Tibial nerve (tissue), 3 donors: ENCODE results near the gene COA8.

Source experiments
- CTCF ChIP-seq, 5 experiments: fragments of 200-600 bp in 3 of 5; fragments of 450-650 bp in 2 of 5; sonication (generic) in 3 of 5; IDR thresholded peaks; one replicate each; pipeline ENCODE4 v1.5.1; 2016 to 2019; ENCODE audit warnings: antibody characterized with exemption in 5 of 5, mild to moderate bottlenecking in 3 of 5, moderate library complexity in 2 of 5
- POLR2A ChIP-seq, 2 donors: fragments of 450-650 bp; IDR thresholded peaks; one replicate each; pipeline ENCODE4 v1.6.1; 2017; ENCODE audit warnings: antibody characterized with exemption in 2 of 2, mild to moderate bottlenecking in 2 of 2, moderate library complexity in 2 of 2

GRCh38 chr14:103531421-103532215, 31.1 kb upstream of the COA8 start:
- no peak for TF ChIP-seq CTCF (IDR thresholded peaks at IDR 0.05)
- TF ChIP-seq POLR2A (IDR thresholded peaks at IDR 0.05): no peak
